ENCODE data around the gene TMEM156.

DNA sequence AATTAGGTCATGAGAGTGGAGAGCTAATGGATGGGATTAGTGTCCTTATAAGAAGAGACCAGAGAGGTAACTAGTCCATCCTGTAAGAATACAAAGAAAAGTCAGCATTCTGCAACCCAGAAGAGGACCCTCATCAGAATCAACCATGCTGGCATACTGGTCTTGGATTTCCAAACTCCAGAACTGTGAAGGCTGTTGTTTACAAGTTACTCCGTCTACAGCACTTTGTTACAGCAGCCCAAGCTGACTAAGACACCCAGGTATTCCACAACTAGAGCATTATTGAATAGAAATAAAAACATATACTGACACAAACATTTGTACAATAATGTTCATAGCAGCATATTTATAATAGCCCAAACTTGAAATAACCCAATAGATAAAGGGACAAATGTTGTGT is 9.2 kb downstream of the TMEM156 start:
- TF ChIP-seq, protein P1, sequence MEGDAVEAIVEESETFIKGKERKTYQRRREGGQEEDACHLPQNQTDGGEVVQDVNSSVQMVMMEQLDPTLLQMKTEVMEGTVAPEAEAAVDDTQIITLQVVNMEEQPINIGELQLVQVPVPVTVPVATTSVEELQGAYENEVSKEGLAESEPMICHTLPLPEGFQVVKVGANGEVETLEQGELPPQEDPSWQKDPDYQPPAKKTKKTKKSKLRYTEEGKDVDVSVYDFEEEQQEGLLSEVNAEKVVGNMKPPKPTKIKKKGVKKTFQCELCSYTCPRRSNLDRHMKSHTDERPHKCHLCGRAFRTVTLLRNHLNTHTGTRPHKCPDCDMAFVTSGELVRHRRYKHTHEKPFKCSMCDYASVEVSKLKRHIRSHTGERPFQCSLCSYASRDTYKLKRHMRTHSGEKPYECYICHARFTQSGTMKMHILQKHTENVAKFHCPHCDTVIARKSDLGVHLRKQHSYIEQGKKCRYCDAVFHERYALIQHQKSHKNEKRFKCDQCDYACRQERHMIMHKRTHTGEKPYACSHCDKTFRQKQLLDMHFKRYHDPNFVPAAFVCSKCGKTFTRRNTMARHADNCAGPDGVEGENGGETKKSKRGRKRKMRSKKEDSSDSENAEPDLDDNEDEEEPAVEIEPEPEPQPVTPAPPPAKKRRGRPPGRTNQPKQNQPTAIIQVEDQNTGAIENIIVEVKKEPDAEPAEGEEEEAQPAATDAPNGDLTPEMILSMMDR (IDR thresholded peaks at IDR 0.05): no peak
- no peak for TF ChIP-seq POLR2A (IDR thresholded peaks at IDR 0.05)

Data from Peyer's patch (tissue), 4 donors.